ENCODE measurements around the gene THY1. TPM values are rescaled to one million over a fixed set of nuclear protein-coding genes. Genes with fewer than 3 reads are reported as not detected.

Gene THY1
- 11.0 and 47.3 TPM in 2 replicates for total RNA-seq

DNA sequence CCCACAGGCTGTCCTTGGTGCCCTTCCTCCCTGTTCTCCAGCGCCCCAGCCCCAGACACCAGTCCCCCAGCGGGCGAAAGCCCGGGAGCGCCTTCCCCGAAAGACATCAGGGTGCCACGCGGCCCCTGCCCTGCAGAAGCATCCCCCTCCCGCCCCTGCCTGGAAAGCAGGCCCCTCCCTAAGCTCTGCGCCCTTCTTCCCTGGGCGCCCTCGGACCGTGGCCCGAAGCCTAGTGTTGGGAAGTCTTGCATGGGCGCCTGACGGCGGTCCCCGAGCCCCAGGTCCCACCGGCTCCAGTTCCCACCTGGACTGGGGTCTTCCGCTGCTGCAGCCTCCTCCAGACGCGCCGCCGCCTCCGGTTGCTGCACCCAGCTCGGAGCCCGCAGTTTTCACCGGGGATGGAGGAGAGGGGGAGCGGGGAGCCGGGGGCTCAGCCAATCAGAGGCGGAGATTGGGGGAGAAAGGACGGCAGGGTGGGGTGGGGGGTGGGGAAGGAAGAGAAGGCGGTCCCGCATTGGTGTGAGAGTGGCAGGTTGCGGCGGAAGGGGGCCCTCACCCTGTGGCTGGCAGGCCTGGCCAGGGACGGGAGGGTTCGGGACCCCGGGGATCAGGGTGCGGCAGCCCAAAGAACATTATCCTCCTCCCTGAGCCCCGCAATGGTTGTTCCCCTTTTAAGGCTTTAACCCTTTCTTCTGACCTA, at the start of gene THY1:
THY1 (minus strand) TSS at position 364 of the 700 bp plus-strand sequence. CDS start 2,267 bp downstream, outside the sequence.

GRCh38 chr11:119381181-119381988, 41.6 kb downstream of the THY1 start, which contains the start of gene USP2:
USP2 (minus strand) TSS chr11:119381690; CDS start chr11:119373480, 8,210 bp downstream.

Other genes with a start within 250 kb of the THY1 start
- not detected in 2 replicates for gene NHERF4, start 237.7 kb downstream of the THY1 start, total RNA-seq
- gene CBL, start 216.8 kb downstream of the THY1 start, total RNA-seq: 2.4 and 3.5 TPM in 2 replicates
- 0.94 and 6.1 TPM in 2 replicates for gene MCAM, start 106.0 kb downstream of the THY1 start, total RNA-seq
- gene RNF26, start 88.6 kb downstream of the THY1 start, total RNA-seq: 2.7 and 3.4 TPM in 2 replicates
- gene C1QTNF5, start 82.3 kb downstream of the THY1 start, total RNA-seq: 6.9 and 9.1 TPM in 2 replicates
- not detected in 2 replicates for gene MFRP, start 76.5 kb downstream of the THY1 start, total RNA-seq
- not detected in 2 replicates for gene USP2, start 41.5 kb downstream of the THY1 start, total RNA-seq

All from bronchial smooth muscle cell (primary cell).